Progenitor cell of endocrine pancreas (in vitro differentiated cells): ENCODE data around the gene CPSF4. TPM values are rescaled to one million over a fixed set of nuclear protein-coding genes. Genes with fewer than 3 reads are reported as not detected.

ENCODE experiments used
- DNase-seq: peaks from one replicate; pipeline ENCODE4 v3.0.0; 2021; ENCODE audit warnings: low spot score; ENCODE audit not compliant: unreplicated experiment
- H3K27ac Mint-ChIP-seq: 2 replicates; pipeline ENCODE4 v1.8.0; 2021; ENCODE audit warnings: mild to moderate bottlenecking, moderate library complexity, mixed read lengths
- H3K27me3 Mint-ChIP-seq: 2 replicates; pipeline ENCODE4 v1.8.0; 2021; ENCODE audit warnings: mixed read lengths
- H3K36me3 Mint-ChIP-seq: 2 replicates; pipeline ENCODE4 v1.8.0; 2022; ENCODE audit warnings: mixed read lengths; ENCODE audit not compliant: insufficient read depth
- H3K4me1 Mint-ChIP-seq: 2 replicates; pipeline ENCODE4 v1.8.0; 2021; ENCODE audit warnings: low read depth, mixed read lengths
- H3K4me3 Mint-ChIP-seq: 2 replicates; pipeline ENCODE4 v1.8.0; 2021; ENCODE audit warnings: low read depth, mild to moderate bottlenecking, moderate library complexity, mixed read lengths
- H3K9me3 Mint-ChIP-seq: 2 replicates; pipeline ENCODE4 v1.8.0; 2021; ENCODE audit warnings: low read depth, mixed read lengths
- CTCF ChIP-seq: fragments of 200-600 bp; sonication (generic); IDR thresholded peaks from one replicate; pipeline ENCODE4 v1.5.0; 2021; ENCODE audit warnings: antibody characterized with exemption, mild to moderate bottlenecking; ENCODE audit not compliant: unreplicated experiment
- total RNA-seq: library from RNA; stranded (reverse); gene quantifications from 2 replicates; pipeline ENCODE4 v1.2.1, GENCODE V29; 2021

CPSF4 gene
- total RNA-seq, 1 donor from 2014 or later, result 77.4 TPM

GRCh38 chr7:99397297-99397983 is 41.3 kb upstream of the CPSF4 start:
- no peaks in the 10 kb centered on the region for H3K9me3 Mint-ChIP-seq
- peaks cover 16% of the 10 kb centered on the region for H3K36me3 Mint-ChIP-seq
- no peak overlapping the region for H3K4me3 Mint-ChIP-seq
- TF ChIP-seq CTCF, result no peak
- peak overlapping the region; percentile 59 for H3K27ac Mint-ChIP-seq
- no peak for DNase-seq
- peaks cover 6% of the 10 kb centered on the region for H3K4me1 Mint-ChIP-seq
- no peaks in the 10 kb centered on the region for H3K27me3 Mint-ChIP-seq

GRCh38 chr7:99398891-99399445 is 39.8 kb upstream of the CPSF4 start:
- H3K9me3 Mint-ChIP-seq, result no peaks in the 10 kb centered on the region
- no peak for DNase-seq
- H3K36me3 Mint-ChIP-seq, result peaks cover 25% of the 10 kb centered on the region
- TF ChIP-seq CTCF, result no peak
- H3K27ac Mint-ChIP-seq, result no peak overlapping the region
- H3K4me1 Mint-ChIP-seq, result no peaks in the 10 kb centered on the region
- no peaks in the 10 kb centered on the region for H3K27me3 Mint-ChIP-seq
- H3K4me3 Mint-ChIP-seq, result no peak overlapping the region

GRCh38 chr7:99399597-99399996 is 39.1 kb upstream of the CPSF4 start:
- Mint-ChIP-seq H3K9me3 (no peaks in the 10 kb centered on the region), H3K36me3 (peaks cover 28% of the 10 kb centered on the region), H3K4me1 (no peaks in the 10 kb centered on the region), H3K4me3 (no peak overlapping the region), H3K27me3 (no peaks in the 10 kb centered on the region), H3K27ac (no peak overlapping the region)
- TF ChIP-seq CTCF, result no peak
- no peak for DNase-seq

- DNase-seq, result no peak
- Mint-ChIP-seq H3K9me3 (no peaks in the 10 kb centered on the region), H3K4me1 (peaks cover 14% of the 10 kb centered on the region), H3K27me3 (no peaks in the 10 kb centered on the region), H3K27ac (no peak overlapping the region), H3K36me3 (peaks cover 23% of the 10 kb centered on the region), H3K4me3 (no peak overlapping the region)
- TF ChIP-seq CTCF, result no peak
Observed at GRCh38 chr7:99402854-99403253, 35.9 kb upstream of the CPSF4 start.

GRCh38 chr7:99403764-99404163 is 35.0 kb upstream of the CPSF4 start:
- Mint-ChIP-seq H3K27ac (peak overlapping the region; percentile 48), H3K36me3 (peaks cover 21% of the 10 kb centered on the region), H3K27me3 (no peaks in the 10 kb centered on the region), H3K4me1 (peaks cover 14% of the 10 kb centered on the region), H3K9me3 (no peaks in the 10 kb centered on the region), H3K4me3 (no peak overlapping the region)
- TF ChIP-seq CTCF, result no peak
- no peak for DNase-seq
